ENCODE data around the gene FAM156B.

DNA sequence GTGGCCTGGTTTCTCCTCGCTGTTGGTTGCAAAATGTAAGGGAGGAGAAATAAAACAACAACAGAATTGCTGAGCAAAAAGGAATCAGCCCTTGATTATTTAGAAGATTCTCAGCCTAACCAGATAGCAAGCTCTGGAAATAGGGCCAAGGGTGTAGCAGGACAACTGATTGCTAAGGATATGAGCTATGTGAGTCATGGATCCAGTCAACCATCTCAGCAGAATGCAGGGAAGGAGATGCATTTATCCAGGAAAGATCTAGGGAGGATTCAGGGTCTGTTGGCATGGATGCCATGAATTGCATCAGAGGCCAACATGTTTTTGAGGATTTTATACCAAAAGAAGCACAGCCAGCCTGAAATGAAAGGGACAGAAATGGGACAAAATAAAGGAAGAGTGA lies 27.1 kb upstream of the FAM156B start:
- TF ChIP-seq, protein P1, sequence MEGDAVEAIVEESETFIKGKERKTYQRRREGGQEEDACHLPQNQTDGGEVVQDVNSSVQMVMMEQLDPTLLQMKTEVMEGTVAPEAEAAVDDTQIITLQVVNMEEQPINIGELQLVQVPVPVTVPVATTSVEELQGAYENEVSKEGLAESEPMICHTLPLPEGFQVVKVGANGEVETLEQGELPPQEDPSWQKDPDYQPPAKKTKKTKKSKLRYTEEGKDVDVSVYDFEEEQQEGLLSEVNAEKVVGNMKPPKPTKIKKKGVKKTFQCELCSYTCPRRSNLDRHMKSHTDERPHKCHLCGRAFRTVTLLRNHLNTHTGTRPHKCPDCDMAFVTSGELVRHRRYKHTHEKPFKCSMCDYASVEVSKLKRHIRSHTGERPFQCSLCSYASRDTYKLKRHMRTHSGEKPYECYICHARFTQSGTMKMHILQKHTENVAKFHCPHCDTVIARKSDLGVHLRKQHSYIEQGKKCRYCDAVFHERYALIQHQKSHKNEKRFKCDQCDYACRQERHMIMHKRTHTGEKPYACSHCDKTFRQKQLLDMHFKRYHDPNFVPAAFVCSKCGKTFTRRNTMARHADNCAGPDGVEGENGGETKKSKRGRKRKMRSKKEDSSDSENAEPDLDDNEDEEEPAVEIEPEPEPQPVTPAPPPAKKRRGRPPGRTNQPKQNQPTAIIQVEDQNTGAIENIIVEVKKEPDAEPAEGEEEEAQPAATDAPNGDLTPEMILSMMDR (conservative IDR thresholded peaks at IDR 0.05), result no peak
- no peak for TF ChIP-seq EZH2 (IDR thresholded peaks at IDR 0.05; ENCODE audit: low read depth)
